GM12892 (cell line): ENCODE data around the gene MYCBP. TPM values are rescaled to one million over a fixed set of nuclear protein-coding genes. Genes with fewer than 3 reads are reported as not detected.
"Not testable (repeated sequence)": the region's sequence is repeated elsewhere in the genome, so short reads cannot be mapped to it uniquely, and the experiment has no call there.

Experiments used
- DNase-seq: peaks from one replicate; pipeline ENCODE4 v3.0.0; 2011; ENCODE audit not compliant: insufficient read length
- FAIRE-seq: peaks from 2 replicates; lab custom pipeline; 2011; peaks lifted over from hg19 to GRCh38; lab: Jason Lieb, UNC
- POLR2A ChIP-seq: IDR thresholded peaks from 2 replicates; pipeline ENCODE4 v1.6.1; 2011; ENCODE audit warnings: low read depth, low read length, control low read depth
- POLR2AphosphoS5 ChIP-seq: IDR thresholded peaks from 2 replicates; pipeline ENCODE4 v1.6.1; 2011; ENCODE audit warnings: low read depth, low read length, control low read depth
- TAF1 ChIP-seq: IDR thresholded peaks from 2 replicates; pipeline ENCODE4 v1.6.1; 2011; ENCODE audit warnings: low read depth, mild to moderate bottlenecking, control low read depth, low read length, borderline replicate concordance
- polyA plus RNA-seq: library from polyadenylated mRNA; unstranded; fragments of >200 nt; gene quantifications from one replicate; pipeline ENCODE4 v1.2.1, GENCODE V29; 2012; ENCODE audit warnings: missing spikeins, inconsistent platforms; ENCODE audit not compliant: missing spikeins

Gene MYCBP, protein sequence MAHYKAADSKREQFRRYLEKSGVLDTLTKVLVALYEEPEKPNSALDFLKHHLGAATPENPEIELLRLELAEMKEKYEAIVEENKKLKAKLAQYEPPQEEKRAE
- 25.3 TPM for polyA plus RNA-seq

DNA sequence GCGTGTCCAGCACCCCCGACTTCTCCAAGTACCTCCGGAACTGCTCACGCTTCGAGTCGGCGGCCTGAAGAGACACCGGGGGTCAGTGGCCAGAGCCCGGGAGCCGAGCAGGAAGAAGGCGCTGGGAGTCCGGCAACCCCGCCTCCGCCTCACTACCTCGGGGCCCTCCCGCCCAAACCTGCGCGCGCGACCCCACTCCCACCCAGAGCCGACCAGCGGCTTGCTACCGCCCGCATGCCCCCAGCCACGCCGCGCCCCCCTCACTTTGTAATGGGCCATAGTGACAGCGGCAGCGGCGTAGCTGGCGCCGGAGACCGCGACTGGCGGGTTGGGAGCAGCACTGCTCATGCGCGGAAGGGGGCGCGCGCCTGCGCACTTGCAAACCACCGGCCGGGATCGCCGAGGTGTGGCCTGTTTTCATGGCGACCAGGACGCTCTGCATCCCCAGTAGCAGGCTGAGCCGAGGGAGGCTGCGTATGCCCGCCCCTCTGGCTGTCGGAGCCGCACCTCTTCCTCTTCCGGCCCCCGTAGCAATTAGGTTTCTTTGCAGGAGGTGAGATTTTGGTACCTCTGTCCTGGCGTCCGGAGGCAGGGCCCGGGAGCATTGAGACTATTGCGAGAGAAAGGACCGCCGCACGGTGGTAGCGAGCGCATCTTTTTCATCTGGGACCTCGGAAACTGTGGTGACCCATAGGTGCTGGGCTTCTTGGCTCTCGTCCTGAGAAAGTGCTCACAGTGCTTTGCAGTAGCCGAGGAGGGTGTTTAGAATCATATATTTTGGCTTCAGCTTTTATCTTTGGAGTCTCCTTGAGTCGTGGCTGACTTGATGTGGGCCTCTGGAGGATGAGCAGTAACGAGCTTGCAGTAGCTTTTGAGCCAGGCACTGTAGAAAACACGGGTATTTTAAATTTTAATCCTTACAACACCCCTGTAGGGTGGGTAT, at the start of gene MYCBP:
Gene MYCBP, minus strand, starts transcription at position 322 of the 943 bp plus-strand sequence. Its CDS starts 43 bp downstream, at position 279.
- DNase-seq (peak; percentile 98), FAIRE-seq (peak; percentile 99)
- TF ChIP-seq POLR2A, result peak; percentile 64; the same call in 1 of the 2 replicates
- peak; percentile 69; the same call in 1 of the 2 replicates for TF ChIP-seq TAF1
- 0 out of 2 replicates have a peak, but pooled peaks have one; percentile 22 for TF ChIP-seq POLR2AphosphoS5

DNA sequence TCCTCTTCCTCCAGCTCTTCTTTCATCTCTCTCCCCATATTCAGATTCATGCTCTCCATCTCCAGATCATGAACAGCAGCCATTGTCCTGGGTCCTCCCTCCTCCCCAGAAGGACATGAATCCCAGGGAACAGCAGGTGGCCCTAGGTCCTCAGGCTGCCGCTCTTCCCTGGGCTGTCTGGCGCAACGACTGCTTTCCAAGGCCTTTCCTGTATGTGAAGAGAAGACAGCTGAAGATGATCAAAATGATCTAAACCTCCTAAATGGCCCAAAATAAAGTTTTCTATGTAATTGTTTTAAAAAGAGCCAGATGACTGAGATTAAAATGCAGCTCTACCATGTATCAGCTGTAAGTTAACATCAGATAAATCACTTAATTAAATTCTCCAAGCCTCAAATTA, 46.0 kb upstream of the MYCBP start:
- DNase-seq, result no peak
- no peak for TF ChIP-seq TAF1
- TF ChIP-seq POLR2A, result no peak
- TF ChIP-seq POLR2AphosphoS5, result no peak
- no peak for FAIRE-seq

GRCh38 chr1:38918568-38918967, 45.4 kb upstream of the MYCBP start:
- TF ChIP-seq POLR2AphosphoS5, result no peak
- TF ChIP-seq POLR2A, result no peak
- TF ChIP-seq TAF1, result no peak
- FAIRE-seq (no peak), DNase-seq (no peak)

- TF ChIP-seq POLR2AphosphoS5 (no peak), POLR2A (no peak), TAF1 (no peak)
- DNase-seq (no peak), FAIRE-seq (no peak)
Measured at GRCh38 chr1:38917772-38918171, 44.6 kb upstream of the MYCBP start.

DNA sequence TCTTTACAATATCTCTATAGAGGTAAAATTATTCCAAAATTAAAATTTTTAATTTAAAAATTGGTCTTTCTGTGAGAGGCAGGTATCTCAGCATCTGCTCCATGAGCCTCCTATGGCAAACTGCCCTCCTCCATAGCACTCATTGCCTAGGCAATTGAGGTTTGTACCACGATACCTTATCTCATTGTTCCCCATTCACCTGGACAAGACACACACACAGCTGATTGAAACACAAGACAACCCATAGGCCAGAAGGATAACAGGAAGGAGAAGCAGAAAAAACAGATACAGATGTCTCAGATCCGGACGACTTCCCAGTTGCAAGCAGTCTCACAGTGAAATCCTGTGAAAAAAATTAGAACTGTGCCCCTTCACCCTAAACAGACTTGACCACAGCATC, 44.2 kb upstream of the MYCBP start:
- FAIRE-seq (no peak), DNase-seq (no peak)
- no peak for TF ChIP-seq POLR2AphosphoS5
- TF ChIP-seq POLR2A, result no peak
- no peak for TF ChIP-seq TAF1

- FAIRE-seq, result no peak
- TF ChIP-seq POLR2AphosphoS5 (no peak), TAF1 (no peak), POLR2A (no peak)
Measured at GRCh38 chr1:38915352-38915948, 42.3 kb upstream of the MYCBP start.

DNA sequence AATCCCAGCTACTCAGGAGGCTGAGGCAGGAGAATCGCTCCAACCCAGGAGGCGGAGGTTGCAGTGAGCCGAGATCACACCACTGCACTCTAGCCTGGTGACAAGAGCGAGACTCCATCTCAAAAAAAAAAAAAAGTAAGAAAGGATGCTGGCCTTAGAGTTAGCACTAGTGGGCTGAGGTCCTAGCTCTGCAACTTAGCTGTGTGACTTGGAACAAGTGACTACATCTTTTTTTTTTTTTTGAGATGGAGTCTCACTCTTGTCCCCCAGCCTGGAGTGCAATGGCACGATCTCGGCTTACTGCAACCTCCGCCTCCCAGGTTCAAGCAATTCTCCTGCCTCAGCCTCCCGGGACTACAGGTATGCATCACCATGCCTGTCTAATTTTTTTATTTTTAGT, 41.8 kb upstream of the MYCBP start:
- FAIRE-seq, DNase-seq: not testable (repeated sequence)

More at GRCh38 chr1:38915352-38915948, 42.3 kb upstream of the MYCBP start:
- DNase-seq, result no peak

GRCh38 chr1:38908821-38909220, 35.7 kb upstream of the MYCBP start:
- TF ChIP-seq POLR2A, result no peak
- TF ChIP-seq POLR2AphosphoS5, result no peak
- DNase-seq (no peak), FAIRE-seq (no peak)

DNA sequence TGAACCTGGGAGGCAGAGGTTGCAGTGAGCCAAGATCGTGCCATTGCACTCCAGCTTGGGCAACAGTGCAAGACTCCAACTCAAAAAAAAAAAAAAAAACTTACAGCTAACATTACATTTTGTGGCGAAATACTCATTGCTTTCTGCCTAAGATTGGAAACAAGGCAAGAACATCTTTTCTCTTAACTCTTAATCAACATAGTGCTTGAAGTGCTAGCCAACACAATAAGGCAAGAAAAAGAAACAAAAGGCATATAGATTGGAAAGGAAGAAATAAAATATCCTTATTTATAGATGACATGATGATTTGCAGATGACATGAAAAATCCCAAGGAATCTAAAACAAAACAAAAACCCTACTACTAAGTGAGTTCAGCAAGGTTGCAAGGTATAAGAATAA, 32.8 kb upstream of the MYCBP start:
- no peak for TF ChIP-seq POLR2A
- no peak for TF ChIP-seq POLR2AphosphoS5
- TF ChIP-seq TAF1, result no peak
- no peak for DNase-seq
- no peak for FAIRE-seq

DNA sequence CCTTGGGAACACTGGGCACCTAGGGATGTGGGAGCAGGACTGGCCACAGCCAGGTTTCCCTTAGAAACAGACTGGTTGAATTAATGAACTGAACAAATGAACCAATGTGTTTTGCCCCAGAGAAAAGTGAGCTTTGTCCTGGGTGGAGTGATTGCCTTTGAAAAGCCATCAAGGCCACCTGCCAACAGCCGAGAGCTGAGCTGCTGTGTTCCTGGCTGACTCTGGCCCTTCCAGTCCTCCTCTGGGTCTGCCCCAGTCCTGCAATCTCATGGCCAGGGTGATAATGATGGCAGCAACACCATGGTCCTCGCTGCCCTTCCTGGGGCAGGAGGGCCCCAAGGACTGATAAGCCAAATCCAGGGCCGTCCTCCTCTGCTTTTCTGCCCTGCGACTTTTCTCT, 26.4 kb upstream of the MYCBP start:
- DNase-seq (no peak), FAIRE-seq (no peak)
- TF ChIP-seq POLR2AphosphoS5, result no peak
- no peak for TF ChIP-seq TAF1
- no peak for TF ChIP-seq POLR2A

GRCh38 chr1:38898653-38899230, 25.6 kb upstream of the MYCBP start:
- TF ChIP-seq POLR2AphosphoS5 (no peak), POLR2A (no peak), TAF1 (no peak)
- FAIRE-seq (peak; percentile 27), DNase-seq (no peak)

DNA sequence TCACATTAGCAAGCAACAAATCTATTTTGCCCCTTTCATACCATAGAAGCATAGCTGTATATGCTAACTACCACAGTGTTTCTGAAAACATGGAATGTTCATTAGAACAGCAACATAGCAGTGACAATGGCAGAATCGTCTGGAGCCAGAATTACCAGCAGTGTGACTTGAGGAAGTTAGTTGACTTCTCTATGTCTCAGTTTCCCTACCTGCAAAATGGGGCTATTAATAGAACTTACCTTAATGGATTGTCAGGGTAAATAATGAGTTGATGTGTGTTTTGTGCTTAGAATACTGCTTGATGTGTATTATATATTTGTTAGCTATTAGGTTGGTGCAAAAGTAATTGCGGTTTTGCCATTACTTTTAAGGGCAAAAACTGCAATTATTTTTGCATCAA, 23.0 kb upstream of the MYCBP start:
- DNase-seq (no peak), FAIRE-seq (no peak)
- no peak for TF ChIP-seq TAF1
- TF ChIP-seq POLR2A, result no peak
- no peak for TF ChIP-seq POLR2AphosphoS5
